HFFc6 (cell line): ENCODE measurements around the gene RPL35. TPM values are rescaled to one million over a fixed set of nuclear protein-coding genes. Genes with fewer than 3 reads are reported as not detected.

Experiments used
- DNase-seq: peaks from one replicate; pipeline ENCODE4 v3.0.0-alpha.2; 2018
- H3K27ac Mint-ChIP-seq: 2 replicates; pipeline ENCODE4 v1.8.0; 2020; ENCODE audit warnings: mild to moderate bottlenecking, mixed read lengths
- H3K27me3 Mint-ChIP-seq: 2 replicates; pipeline ENCODE4 v1.8.0; 2021; ENCODE audit warnings: mild to moderate bottlenecking, moderate library complexity, mixed read lengths; ENCODE audit not compliant: insufficient read depth
- H3K36me3 Mint-ChIP-seq: 2 replicates; pipeline ENCODE4 v1.8.0; 2021; ENCODE audit warnings: low read depth, mixed read lengths
- H3K4me1 Mint-ChIP-seq: 2 replicates; pipeline ENCODE4 v1.8.0; 2020; ENCODE audit warnings: low read depth, mixed read lengths
- H3K4me3 Mint-ChIP-seq: 2 replicates; pipeline ENCODE4 v1.8.0; 2020; ENCODE audit warnings: mild to moderate bottlenecking, moderate library complexity, mixed read lengths
- H3K9me3 Mint-ChIP-seq: 2 replicates; pipeline ENCODE4 v1.8.0; 2020; ENCODE audit warnings: mild to moderate bottlenecking, mixed read lengths
- total RNA-seq, 6 experiments: library from RNA; stranded (reverse); fragmentation: NEBNext Ultra II Directional; extraction: Animal tissue kit (Norgen Biotek cat#: 25700); gene quantifications; 2 replicates in 1 of 6; 3 replicates in 5 of 6; pipeline ENCODE4 v1.2.3, GENCODE V29; 2021
- TF ChIP-seq, protein P1 (sequence below): fragments of 200-600 bp; sonication (generic); IDR thresholded peaks from 2 replicates; pipeline ENCODE4 v1.5.0; 2021; ENCODE audit warnings: antibody characterized with exemption, mild to moderate bottlenecking

The RPL35 gene
- total RNA-seq, 6 experiments from 2014 or later, result 1,470 to 1,706 (median 1,550) TPM

DNA sequence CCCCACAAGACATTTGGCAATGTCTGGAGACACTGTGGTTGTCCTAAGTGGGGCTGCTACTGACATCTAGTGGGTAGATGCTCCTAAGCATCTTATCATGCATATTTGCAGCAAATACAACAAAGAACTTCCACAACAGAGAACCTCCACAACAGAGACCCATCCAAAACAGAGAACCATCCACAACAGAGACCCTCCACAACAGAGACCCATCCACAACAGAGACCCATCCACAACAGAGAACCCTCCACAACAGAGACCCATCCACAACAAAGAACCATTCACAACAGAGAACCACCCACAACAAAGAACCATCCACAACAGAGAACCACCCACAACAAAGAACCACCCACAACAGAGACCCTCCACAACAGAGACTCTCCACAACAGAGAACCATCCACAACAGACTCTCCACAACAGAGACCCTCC lies 33.0 kb upstream of the RPL35 start:
- Mint-ChIP-seq H3K27ac (no peak overlapping the region; the same call in 1 of the 2 replicates), H3K4me1 (no peaks in the 10 kb centered on the region), H3K36me3 (peaks cover 20% of the 10 kb centered on the region), H3K27me3 (no peaks in the 10 kb centered on the region), H3K9me3 (no peaks in the 10 kb centered on the region), H3K4me3 (no peak overlapping the region)
- DNase-seq, result peak; percentile 39
- TF ChIP-seq, protein P1, sequence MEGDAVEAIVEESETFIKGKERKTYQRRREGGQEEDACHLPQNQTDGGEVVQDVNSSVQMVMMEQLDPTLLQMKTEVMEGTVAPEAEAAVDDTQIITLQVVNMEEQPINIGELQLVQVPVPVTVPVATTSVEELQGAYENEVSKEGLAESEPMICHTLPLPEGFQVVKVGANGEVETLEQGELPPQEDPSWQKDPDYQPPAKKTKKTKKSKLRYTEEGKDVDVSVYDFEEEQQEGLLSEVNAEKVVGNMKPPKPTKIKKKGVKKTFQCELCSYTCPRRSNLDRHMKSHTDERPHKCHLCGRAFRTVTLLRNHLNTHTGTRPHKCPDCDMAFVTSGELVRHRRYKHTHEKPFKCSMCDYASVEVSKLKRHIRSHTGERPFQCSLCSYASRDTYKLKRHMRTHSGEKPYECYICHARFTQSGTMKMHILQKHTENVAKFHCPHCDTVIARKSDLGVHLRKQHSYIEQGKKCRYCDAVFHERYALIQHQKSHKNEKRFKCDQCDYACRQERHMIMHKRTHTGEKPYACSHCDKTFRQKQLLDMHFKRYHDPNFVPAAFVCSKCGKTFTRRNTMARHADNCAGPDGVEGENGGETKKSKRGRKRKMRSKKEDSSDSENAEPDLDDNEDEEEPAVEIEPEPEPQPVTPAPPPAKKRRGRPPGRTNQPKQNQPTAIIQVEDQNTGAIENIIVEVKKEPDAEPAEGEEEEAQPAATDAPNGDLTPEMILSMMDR, result peak; percentile 69

DNA sequence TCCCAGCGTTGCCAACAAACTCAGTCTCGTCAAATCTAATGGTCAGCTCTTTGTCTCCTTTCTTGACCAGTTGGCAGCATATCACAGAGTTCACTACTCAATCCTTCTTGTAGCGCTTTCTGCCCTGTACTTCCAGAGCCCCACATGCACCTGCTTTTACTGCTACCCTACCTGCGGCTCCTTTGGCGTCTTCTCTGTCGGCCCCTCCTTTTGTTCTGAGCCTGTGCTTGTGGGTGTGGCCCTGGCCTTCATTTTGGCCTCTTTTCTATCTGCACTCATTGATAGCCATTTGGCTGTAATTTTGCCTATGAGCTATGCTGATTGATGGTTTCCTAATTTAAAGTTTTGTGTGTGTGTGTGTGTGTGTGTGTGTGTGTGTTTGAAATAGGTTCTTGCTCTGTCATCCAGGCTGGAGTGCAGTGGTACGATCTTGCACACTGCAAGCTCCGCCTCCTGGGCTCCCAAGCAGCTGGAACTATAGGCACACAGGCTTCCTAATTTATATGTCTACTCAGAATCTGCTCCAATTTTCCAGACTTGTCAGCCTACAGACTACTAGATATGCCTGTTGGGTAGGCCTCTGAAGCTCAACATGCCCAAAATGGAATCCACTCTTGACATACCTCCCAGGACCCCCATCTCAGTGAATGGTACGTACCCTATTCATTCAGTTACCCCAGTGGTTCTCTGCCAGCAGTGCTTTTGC lies 32.4 kb upstream of the RPL35 start:
- Mint-ChIP-seq H3K36me3 (peaks cover 20% of the 10 kb centered on the region), H3K27me3 (no peaks in the 10 kb centered on the region), H3K9me3 (no peaks in the 10 kb centered on the region), H3K27ac (no peak overlapping the region; the same call in 1 of the 2 replicates), H3K4me1 (no peaks in the 10 kb centered on the region), H3K4me3 (no peak overlapping the region)
- no peak for DNase-seq
- TF ChIP-seq, protein P1, result no peak

DNA sequence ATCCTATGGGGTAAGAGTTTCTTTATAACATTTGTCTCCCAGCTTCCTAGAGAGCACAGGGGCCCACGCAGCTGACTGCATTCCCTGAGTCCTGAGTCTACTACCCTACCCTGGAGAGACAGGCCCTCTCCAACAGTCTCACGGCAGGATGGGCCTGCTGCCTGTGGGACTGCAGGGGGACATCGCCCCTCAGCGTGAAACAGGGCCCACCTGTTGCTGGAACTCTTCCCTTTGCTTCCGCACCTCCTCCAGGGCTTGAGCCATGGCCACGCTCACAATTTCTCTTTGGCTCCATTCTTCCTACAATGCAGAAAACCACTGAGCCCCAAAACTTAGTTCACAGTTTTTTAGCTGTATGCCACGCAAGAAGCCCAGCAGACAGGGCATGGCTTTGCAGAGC lies 28.4 kb upstream of the RPL35 start:
- H3K9me3 Mint-ChIP-seq, result no peaks in the 10 kb centered on the region
- H3K27me3 Mint-ChIP-seq, result no peaks in the 10 kb centered on the region; the same call in 1 of the 2 replicates
- H3K36me3 Mint-ChIP-seq, result peaks cover 17% of the 10 kb centered on the region
- no peak for DNase-seq
- H3K4me1 Mint-ChIP-seq, result no peaks in the 10 kb centered on the region
- no peak overlapping the region for H3K4me3 Mint-ChIP-seq
- no peak overlapping the region for H3K27ac Mint-ChIP-seq
- TF ChIP-seq, protein P1, result no peak

DNA sequence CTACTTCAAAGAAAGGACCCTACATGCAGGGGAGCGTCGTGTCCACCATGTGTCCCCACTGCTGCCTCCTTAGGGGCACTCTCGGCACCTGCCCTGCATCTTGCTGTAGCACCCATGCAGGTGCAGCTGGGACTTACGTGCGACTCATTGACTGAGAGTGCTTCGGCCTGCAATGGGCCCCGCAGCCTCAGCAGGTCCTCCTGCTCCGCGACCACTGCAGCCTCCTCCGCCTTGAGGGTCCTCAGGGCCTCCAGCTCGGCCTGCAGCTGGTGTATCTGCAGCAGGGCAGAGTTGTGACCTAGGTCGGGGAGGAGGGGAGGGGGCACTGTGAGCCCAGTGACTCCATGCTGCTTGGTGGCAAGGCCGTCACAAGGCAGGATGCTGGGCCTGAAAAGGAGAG lies 27.2 kb upstream of the RPL35 start:
- H3K4me1 Mint-ChIP-seq, result no peaks in the 10 kb centered on the region
- H3K9me3 Mint-ChIP-seq, result no peaks in the 10 kb centered on the region
- peaks cover 23% of the 10 kb centered on the region for H3K36me3 Mint-ChIP-seq

DNA sequence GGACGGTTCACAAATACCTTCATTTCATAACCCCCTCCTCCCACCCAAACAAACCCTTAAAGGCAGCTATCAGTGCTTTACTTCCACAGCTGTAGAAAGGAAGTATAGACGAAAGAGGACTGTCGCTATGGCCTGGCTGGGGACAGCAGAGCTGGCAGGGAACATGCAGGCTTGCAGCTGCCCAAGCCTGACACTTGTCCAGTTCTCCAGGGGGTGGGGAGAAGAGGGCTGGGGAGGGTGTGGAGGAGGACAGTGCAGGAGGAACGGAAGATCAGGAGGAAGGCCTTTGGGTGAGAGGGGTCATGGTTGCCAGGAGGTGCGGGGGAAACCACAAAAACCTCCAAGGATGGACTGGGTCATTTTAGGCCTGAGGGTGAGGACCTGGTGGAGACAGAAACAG lies 26.1 kb upstream of the RPL35 start:
- no peak overlapping the region for H3K27ac Mint-ChIP-seq
- no peaks in the 10 kb centered on the region for H3K9me3 Mint-ChIP-seq
- DNase-seq, result no peak
- no peaks in the 10 kb centered on the region; the same call in 1 of the 2 replicates for H3K27me3 Mint-ChIP-seq
- H3K36me3 Mint-ChIP-seq, result peaks cover 18% of the 10 kb centered on the region
- H3K4me1 Mint-ChIP-seq, result no peaks in the 10 kb centered on the region
- H3K4me3 Mint-ChIP-seq, result no peak overlapping the region
- TF ChIP-seq, protein P1, result no peak

More for the DNA sequence above, 27.2 kb upstream of the RPL35 start:
- TF ChIP-seq, protein P1, result no peak
- DNase-seq, result no peak
- H3K27me3 Mint-ChIP-seq, result no peaks in the 10 kb centered on the region; the same call in 1 of the 2 replicates
- H3K4me3 Mint-ChIP-seq, result no peak overlapping the region
- no peak overlapping the region for H3K27ac Mint-ChIP-seq
